Progenitor cell of endocrine pancreas (in vitro differentiated cells): Measurements from ENCODE around the gene SAPCD1. TPM values are rescaled to one million over a fixed set of nuclear protein-coding genes. Genes with fewer than 3 reads are reported as not detected.

ENCODE experiments used
- DNase-seq: peaks from one replicate; pipeline ENCODE4 v3.0.0; 2021; ENCODE audit warnings: low spot score; ENCODE audit not compliant: unreplicated experiment
- H3K27ac Mint-ChIP-seq: 2 replicates; pipeline ENCODE4 v1.8.0; 2021; ENCODE audit warnings: mild to moderate bottlenecking, moderate library complexity, mixed read lengths
- H3K27me3 Mint-ChIP-seq: 2 replicates; pipeline ENCODE4 v1.8.0; 2021; ENCODE audit warnings: mixed read lengths
- H3K36me3 Mint-ChIP-seq: 2 replicates; pipeline ENCODE4 v1.8.0; 2022; ENCODE audit warnings: mixed read lengths; ENCODE audit not compliant: insufficient read depth
- H3K4me1 Mint-ChIP-seq: 2 replicates; pipeline ENCODE4 v1.8.0; 2021; ENCODE audit warnings: low read depth, mixed read lengths
- H3K4me3 Mint-ChIP-seq: 2 replicates; pipeline ENCODE4 v1.8.0; 2021; ENCODE audit warnings: low read depth, mild to moderate bottlenecking, moderate library complexity, mixed read lengths
- H3K9me3 Mint-ChIP-seq: 2 replicates; pipeline ENCODE4 v1.8.0; 2021; ENCODE audit warnings: low read depth, mixed read lengths
- CTCF ChIP-seq: fragments of 200-600 bp; sonication (generic); IDR thresholded peaks from one replicate; pipeline ENCODE4 v1.5.0; 2021; ENCODE audit warnings: antibody characterized with exemption, mild to moderate bottlenecking; ENCODE audit not compliant: unreplicated experiment
- total RNA-seq: library from RNA; stranded (reverse); gene quantifications from 2 replicates; pipeline ENCODE4 v1.2.1, GENCODE V29; 2021

Gene SAPCD1
- total RNA-seq, 1 donor from 2014 or later, result 8.6 TPM

DNA sequence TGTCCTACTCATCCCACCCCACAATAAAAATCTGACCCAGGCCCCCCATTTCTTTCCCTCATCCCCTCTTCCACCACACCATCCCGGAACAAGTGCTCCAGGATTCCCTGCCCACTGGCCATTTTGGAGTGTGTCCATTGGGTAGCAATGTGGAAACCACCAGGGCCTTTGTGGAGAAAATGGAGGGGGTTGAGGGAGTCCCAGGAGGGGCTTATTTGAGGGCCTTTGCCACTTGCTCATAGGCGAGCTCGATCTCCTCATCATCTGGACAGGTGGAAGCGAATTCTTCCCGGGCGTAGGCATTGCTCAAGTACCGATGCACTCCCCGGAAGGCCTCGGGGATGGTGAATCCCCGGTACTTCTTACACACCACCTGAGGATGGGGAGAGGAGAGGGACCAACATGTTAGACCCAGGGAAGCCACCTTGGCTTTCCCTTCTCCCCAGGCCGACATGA is 31.8 kb upstream of the SAPCD1 start:
- Mint-ChIP-seq H3K27me3 (no peaks in the 10 kb centered on the region), H3K27ac (peak overlapping the region; percentile 96), H3K4me3 (peak overlapping the region; percentile 98), H3K9me3 (no peaks in the 10 kb centered on the region), H3K4me1 (peaks cover 29% of the 10 kb centered on the region), H3K36me3 (peaks cover 44% of the 10 kb centered on the region)
- no peak for DNase-seq
- TF ChIP-seq CTCF, result no peak

- no peak for TF ChIP-seq CTCF
- H3K4me3 Mint-ChIP-seq, result no peak overlapping the region
- H3K4me1 Mint-ChIP-seq, result peaks cover 39% of the 10 kb centered on the region
- peaks cover 33% of the 10 kb centered on the region for H3K36me3 Mint-ChIP-seq
- H3K27ac Mint-ChIP-seq, result no peak overlapping the region
- no peak for DNase-seq
- H3K9me3 Mint-ChIP-seq, result no peaks in the 10 kb centered on the region
- no peaks in the 10 kb centered on the region for H3K27me3 Mint-ChIP-seq
Observed at GRCh38 chr6:31732029-31732428, 30.4 kb upstream of the SAPCD1 start.

GRCh38 chr6:31733734-31734133 is 28.7 kb upstream of the SAPCD1 start:
- H3K4me1 Mint-ChIP-seq, result peaks cover 53% of the 10 kb centered on the region
- no peak for DNase-seq
- H3K27me3 Mint-ChIP-seq, result no peaks in the 10 kb centered on the region
- H3K4me3 Mint-ChIP-seq, result peak overlapping the region; percentile 99
- H3K27ac Mint-ChIP-seq, result no peak overlapping the region
- TF ChIP-seq CTCF, result no peak
- H3K36me3 Mint-ChIP-seq, result peaks cover 27% of the 10 kb centered on the region
- H3K9me3 Mint-ChIP-seq, result no peaks in the 10 kb centered on the region

GRCh38 chr6:31734247-31734820 is 28.1 kb upstream of the SAPCD1 start:
- peak overlapping the region; percentile 99 for H3K4me3 Mint-ChIP-seq
- peak overlapping the region; percentile 76 for H3K27ac Mint-ChIP-seq
- H3K36me3 Mint-ChIP-seq, result peaks cover 24% of the 10 kb centered on the region
- no peak for TF ChIP-seq CTCF
- no peak for DNase-seq
- H3K9me3 Mint-ChIP-seq, result no peaks in the 10 kb centered on the region
- H3K27me3 Mint-ChIP-seq, result no peaks in the 10 kb centered on the region
- H3K4me1 Mint-ChIP-seq, result peaks cover 50% of the 10 kb centered on the region

- peaks cover 24% of the 10 kb centered on the region for H3K36me3 Mint-ChIP-seq
- peak overlapping the region; percentile 99 for H3K4me3 Mint-ChIP-seq
- no peak for TF ChIP-seq CTCF
- peaks cover 51% of the 10 kb centered on the region for H3K4me1 Mint-ChIP-seq
- DNase-seq, result no peak
- no peaks in the 10 kb centered on the region for H3K9me3 Mint-ChIP-seq
- peak overlapping the region; percentile 98 for H3K27ac Mint-ChIP-seq
- H3K27me3 Mint-ChIP-seq, result no peaks in the 10 kb centered on the region
Observed at GRCh38 chr6:31734821-31735406, 27.5 kb upstream of the SAPCD1 start.
